GM19438 (cell line): Measurements from ENCODE around the gene NME5.
"Not testable (repeated sequence)": the region's sequence is repeated elsewhere in the genome, so short reads cannot be mapped to it uniquely, and the experiment has no call there.

Source experiments
- ATAC-seq: cut with Tn5 transposase; IDR thresholded peaks from one replicate; pipeline ENCODE4 v1.9.1; 2021; ENCODE audit warnings: low read depth; ENCODE audit not compliant: unreplicated experiment

The NME5 gene

GRCh38 chr5:138083702-138084101 is 55.5 kb downstream of the NME5 start, which contains the start of gene WNT8A:
TSS of gene WNT8A (plus strand) at chr5:138084033. CDS start at chr5:138084128, 95 bp downstream.
- no peak for ATAC-seq

- no peak for ATAC-seq
Observed at GRCh38 chr5:138082033-138082432, 57.2 kb downstream of the NME5 start.

DNA sequence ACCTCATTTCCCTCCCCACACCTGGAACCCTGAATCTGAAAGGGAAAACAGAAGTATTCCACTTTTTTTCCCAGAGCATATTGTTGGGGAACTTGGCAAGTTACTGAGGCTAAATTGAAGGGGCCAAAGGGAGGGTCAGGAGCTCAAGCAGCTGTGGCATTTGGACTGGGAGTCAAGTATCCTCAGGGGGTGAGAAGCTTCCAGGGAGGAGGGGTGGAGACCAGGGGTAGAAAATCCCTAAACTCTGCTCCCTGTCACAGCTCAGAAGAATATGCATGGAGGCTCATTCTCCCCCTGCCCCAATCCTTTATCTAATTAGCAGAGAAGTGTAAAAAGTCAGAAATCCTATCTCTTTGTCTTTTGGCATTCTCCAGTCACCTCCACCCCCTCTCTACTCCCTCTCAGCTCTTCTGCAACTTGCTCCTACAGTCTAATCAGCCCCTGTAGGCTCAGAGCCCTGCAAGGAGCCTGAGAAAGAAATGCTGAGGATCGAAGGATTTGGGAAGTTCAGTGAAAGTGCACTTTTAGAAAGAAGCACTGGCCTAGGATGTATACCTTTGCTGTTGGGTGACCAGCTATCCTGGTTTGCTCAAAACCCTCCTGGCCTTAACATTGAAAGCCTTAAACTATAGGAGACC is 61.1 kb downstream of the NME5 start:
- no peak for ATAC-seq

DNA sequence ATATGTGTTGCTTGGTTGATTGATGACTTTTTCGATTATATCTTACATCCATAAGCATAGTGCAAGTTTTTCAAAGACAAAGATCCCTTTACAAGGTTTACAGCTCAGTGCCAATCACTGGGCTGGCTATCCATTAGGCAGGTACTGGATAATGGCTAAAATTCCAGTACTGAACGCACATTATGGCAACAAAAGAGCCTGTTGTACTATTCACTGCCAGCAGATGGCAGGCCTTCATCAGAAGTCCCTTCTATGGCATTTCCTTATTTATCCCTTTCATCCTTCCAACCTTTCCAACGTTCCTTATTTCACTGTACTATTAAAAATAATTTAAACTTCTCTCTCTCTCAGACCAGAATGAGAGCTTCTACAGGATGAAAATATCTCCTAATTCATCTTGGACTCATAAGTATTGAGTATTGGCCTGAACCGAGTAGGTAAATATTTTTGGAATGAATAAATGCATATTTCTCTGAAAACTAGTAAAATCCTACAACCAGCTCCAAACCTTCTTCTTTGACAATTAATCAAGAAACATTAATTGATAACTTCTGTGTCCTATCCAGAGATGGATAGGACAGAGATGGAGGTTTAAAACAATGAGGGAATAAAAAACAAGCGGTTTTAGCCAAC is 62.0 kb downstream of the NME5 start:
- no peak for ATAC-seq

- not testable (repeated sequence) for ATAC-seq
Observed at GRCh38 chr5:138070026-138070425, 69.2 kb downstream of the NME5 start.

GRCh38 chr5:138068742-138069600 is 70.3 kb downstream of the NME5 start:
- ATAC-seq, result no peak

DNA sequence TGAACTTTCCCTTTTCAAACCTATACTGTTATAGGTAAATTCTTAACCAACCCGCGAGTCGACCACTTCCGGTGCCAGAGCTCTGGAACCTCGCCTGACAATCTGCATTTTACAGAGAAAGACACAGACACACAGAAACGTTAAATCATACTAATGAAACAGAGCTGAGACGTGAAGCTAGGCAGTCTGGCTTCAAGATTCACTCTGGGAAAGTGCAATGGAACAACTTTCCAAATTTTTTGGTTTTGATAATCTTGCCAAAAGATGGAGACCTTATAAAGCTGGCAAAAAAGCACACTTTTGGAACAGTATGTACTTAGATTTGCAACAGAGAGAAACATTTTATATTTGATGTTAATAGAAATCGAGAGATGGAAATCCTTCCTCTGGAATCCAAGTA is 71.3 kb downstream of the NME5 start:
- no peak for ATAC-seq
